ENCODE measurements around the gene HOXD12. TPM values are rescaled to one million over a fixed set of nuclear protein-coding genes. Genes with fewer than 3 reads are reported as not detected.

The HOXD12 gene
- total RNA-seq, 2 experiments from 2014 or later = not detected

DNA sequence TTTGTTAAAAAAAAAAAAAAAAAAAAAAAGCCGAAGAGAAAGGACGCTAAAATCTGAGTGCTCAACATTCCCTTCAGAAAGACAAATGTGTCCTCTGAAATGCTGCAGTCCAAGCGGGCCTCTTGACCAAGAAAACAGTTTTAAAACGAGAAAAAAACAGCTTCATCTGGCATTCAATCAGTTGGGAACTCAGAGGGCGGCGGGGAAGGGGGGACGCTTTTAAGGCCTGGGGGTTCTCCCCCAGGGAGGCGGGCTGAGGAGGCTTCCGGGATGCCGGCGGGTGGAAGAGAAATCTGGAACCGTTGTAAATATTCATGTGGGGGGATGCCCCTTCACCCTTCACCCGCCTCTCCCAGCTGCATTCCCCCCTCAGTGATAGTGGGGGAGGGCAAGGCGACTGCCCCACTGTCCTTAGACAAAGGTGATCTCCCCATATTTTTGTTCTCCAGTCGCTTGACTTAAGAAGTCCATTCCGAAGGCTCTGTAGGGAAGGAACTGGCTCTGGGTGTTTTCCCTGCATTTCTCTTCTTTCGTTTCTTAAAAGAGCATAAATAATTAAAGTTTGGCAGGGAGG, 4.2 kb downstream of the HOXD12 start:
- POLR2A ChIA-PET = no interaction called here
- Histone ChIP-seq H3K36me3 (ENCODE audit: insufficient read depth, low read length) (no peaks in the 10 kb centered on the region), H3K4me1 (ENCODE audit: insufficient read depth, low read length) (peaks cover 34% of the 10 kb centered on the region), H3K27me3 (ENCODE audit: control insufficient read depth in 1 of 2, insufficient read depth in 2 of 2, low read length in 2 of 2) (peaks cover 85 to 93% of the 10 kb centered on the region in 2 experiments), H3K4me3 (ENCODE audit: low read length) (no peak overlapping the region), H3K9me3 (ENCODE audit: control insufficient read depth in 1 of 2, insufficient read depth in 1 of 2, low read length in 2 of 2) (peaks cover 0 to 61% of the 10 kb centered on the region in 2 experiments), H3K27ac (ENCODE audit: low read depth in 1 of 2, low read length in 2 of 2) (no peak overlapping the region)
- no peaks in the 10 kb centered on the region for H3K36me3 Mint-ChIP-seq (ENCODE audit: low read depth)
- H3K9me3 Mint-ChIP-seq = no peaks in the 10 kb centered on the region
- intact Hi-C loops (cut with DNase I, micrococcal nuclease) = no loop called here
- CTCF ChIA-PET = no interaction called here
- TF ChIP-seq, protein P1, sequence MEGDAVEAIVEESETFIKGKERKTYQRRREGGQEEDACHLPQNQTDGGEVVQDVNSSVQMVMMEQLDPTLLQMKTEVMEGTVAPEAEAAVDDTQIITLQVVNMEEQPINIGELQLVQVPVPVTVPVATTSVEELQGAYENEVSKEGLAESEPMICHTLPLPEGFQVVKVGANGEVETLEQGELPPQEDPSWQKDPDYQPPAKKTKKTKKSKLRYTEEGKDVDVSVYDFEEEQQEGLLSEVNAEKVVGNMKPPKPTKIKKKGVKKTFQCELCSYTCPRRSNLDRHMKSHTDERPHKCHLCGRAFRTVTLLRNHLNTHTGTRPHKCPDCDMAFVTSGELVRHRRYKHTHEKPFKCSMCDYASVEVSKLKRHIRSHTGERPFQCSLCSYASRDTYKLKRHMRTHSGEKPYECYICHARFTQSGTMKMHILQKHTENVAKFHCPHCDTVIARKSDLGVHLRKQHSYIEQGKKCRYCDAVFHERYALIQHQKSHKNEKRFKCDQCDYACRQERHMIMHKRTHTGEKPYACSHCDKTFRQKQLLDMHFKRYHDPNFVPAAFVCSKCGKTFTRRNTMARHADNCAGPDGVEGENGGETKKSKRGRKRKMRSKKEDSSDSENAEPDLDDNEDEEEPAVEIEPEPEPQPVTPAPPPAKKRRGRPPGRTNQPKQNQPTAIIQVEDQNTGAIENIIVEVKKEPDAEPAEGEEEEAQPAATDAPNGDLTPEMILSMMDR (IDR thresholded peaks at IDR 0.05) = no peak
- no peak overlapping the region for H3K27ac Mint-ChIP-seq
- H3K4me3 Mint-ChIP-seq = peak overlapping the region; percentile 27
- DNase-seq (no peak), ATAC-seq (ENCODE audit: poor library complexity) (no peak)
- peaks cover 88% of the 10 kb centered on the region for H3K27me3 Mint-ChIP-seq
- peaks cover 33% of the 10 kb centered on the region for H3K4me1 Mint-ChIP-seq (ENCODE audit: low read depth)

DNA sequence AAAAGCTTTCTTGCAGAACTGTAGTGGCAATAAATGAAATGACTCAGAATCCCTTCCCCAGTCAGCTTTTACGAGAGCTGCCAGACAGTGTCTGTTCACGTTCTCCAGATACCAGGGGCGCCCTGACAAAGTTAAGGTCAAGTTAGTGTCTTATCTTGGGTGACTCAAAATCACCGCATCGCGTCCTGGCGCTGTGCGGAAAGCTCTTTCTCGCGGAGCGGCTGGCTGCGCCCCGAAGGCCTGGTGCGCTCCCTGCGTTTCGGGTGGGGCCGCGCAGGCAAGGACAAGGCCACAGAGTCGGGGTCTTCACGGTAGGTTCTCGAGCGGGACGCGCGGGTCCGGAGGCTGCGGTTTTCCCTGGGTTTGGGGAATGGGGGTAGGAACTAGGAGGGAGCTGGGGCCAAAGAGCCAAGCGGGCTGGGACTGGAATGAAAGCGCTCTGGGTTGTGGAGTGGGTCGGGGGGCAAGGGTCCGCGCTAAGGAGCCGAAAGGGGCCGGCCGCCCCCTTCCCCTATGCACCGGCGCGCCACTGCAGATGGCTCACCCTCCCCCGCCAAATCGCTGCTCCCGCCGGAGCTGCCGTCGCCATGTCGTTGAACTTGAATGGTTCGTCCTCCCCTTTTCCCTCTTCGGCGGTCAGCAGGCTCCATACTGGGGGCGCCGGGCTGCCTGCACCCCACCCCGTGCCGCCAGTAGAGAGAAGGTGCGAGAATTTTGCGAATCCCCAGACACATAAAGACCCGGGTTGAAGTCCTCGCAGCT, 4.9 kb downstream of the HOXD12 start:
- peaks cover 85 to 93% of the 10 kb centered on the region in 2 experiments for H3K27me3 ChIP-seq (ENCODE audit: control insufficient read depth in 1 of 2, insufficient read depth in 2 of 2, low read length in 2 of 2)
- peak in 1 of 14 experiments; percentile 29 for DNase-seq
- peaks cover 88% of the 10 kb centered on the region for H3K27me3 Mint-ChIP-seq
- H3K4me3 ChIP-seq (ENCODE audit: low read length) = no peak overlapping the region
- no peak overlapping the region for H3K27ac ChIP-seq (ENCODE audit: low read depth in 1 of 2, low read length in 2 of 2)
- no peak overlapping the region for H3K27ac Mint-ChIP-seq
- peaks cover under 1% of the 10 kb centered on the region for H3K36me3 Mint-ChIP-seq (ENCODE audit: low read depth)
- intact Hi-C loops (cut with DNase I, micrococcal nuclease) = no loop called here
- H3K4me3 Mint-ChIP-seq = no peak overlapping the region
- POLR2A ChIA-PET = no interaction called here
- peaks cover under 1 to 60% of the 10 kb centered on the region in 2 experiments for H3K9me3 ChIP-seq (ENCODE audit: control insufficient read depth in 1 of 2, insufficient read depth in 1 of 2, low read length in 2 of 2)
- H3K4me1 ChIP-seq (ENCODE audit: insufficient read depth, low read length) = peaks cover 38% of the 10 kb centered on the region
- no peak for ATAC-seq (ENCODE audit: poor library complexity)
- TF ChIP-seq, protein P1 (IDR thresholded peaks at IDR 0.05) = no peak
- CTCF ChIA-PET = no interaction called here
- H3K36me3 ChIP-seq (ENCODE audit: insufficient read depth, low read length) = no peaks in the 10 kb centered on the region
- H3K9me3 Mint-ChIP-seq = no peaks in the 10 kb centered on the region
- H3K4me1 Mint-ChIP-seq (ENCODE audit: low read depth) = peaks cover 40% of the 10 kb centered on the region

DNA sequence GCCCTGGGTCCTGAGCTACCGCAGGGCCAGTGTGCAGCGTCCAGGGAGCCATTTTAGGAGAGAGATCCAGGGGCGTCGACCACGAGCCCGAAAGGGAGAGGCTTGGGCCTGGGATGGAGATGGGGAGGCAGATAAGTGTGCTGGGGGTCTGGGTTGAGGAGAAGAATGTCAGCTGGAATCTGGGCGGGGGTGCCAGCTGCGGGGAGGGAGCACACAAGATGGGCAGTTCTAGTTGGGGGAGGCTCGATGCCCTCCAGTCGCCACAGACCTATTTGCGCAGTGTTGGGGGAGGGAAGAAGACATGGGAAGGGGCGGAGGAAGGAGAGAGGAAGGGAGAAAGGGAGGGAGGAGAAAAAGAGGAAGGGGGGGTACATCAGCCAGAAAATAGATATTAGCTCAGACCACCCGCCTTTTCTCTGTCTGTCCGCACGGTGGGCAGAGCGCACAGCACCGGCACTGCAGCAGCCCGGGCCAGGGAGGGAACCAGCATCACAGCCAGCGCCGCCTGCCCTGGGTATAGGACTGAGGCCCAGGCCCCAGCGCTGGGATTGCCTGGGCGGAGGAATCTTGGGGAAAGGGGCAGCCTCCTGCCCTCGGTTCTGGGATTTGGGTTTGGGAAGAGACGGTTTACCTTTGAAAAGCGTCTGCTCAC, 5.6 kb downstream of the HOXD12 start:
- TF ChIP-seq, protein P1 (IDR thresholded peaks at IDR 0.05) = no peak
- peaks cover 33% of the 10 kb centered on the region for H3K4me1 ChIP-seq (ENCODE audit: insufficient read depth, low read length)
- peaks cover 3 to 58% of the 10 kb centered on the region in 2 experiments for H3K9me3 ChIP-seq (ENCODE audit: control insufficient read depth in 1 of 2, insufficient read depth in 1 of 2, low read length in 2 of 2)
- Mint-ChIP-seq H3K4me1 (ENCODE audit: low read depth) (peaks cover 41% of the 10 kb centered on the region), H3K36me3 (ENCODE audit: low read depth) (peaks cover 7% of the 10 kb centered on the region), H3K9me3 (no peaks in the 10 kb centered on the region), H3K4me3 (no peak overlapping the region), H3K27ac (no peak overlapping the region), H3K27me3 (peaks cover 90% of the 10 kb centered on the region)
- intact Hi-C loops (cut with DNase I, micrococcal nuclease) = no loop called here
- no peak overlapping the region for H3K4me3 ChIP-seq (ENCODE audit: low read length)
- DNase-seq (peak in 1 of 14 experiments; percentile 25), ATAC-seq (ENCODE audit: poor library complexity) (no peak)
- POLR2A ChIA-PET = no interaction called here
- H3K27ac ChIP-seq (ENCODE audit: low read depth in 1 of 2, low read length in 2 of 2) = no peak overlapping the region
- H3K27me3 ChIP-seq (ENCODE audit: control insufficient read depth in 1 of 2, insufficient read depth in 2 of 2, low read length in 2 of 2) = peaks cover 87 to 93% of the 10 kb centered on the region in 2 experiments
- no peaks in the 10 kb centered on the region for H3K36me3 ChIP-seq (ENCODE audit: insufficient read depth, low read length)
- CTCF ChIA-PET = no interaction called here

All from CD4-positive, alpha-beta T cell (primary cell).